GM21526 (cell line): Measurements from ENCODE around the gene AGTR2.
"Not testable (repeated sequence)": the region's sequence is repeated elsewhere in the genome, so short reads cannot be mapped to it uniquely, and the experiment has no call there.

Source experiments
- ATAC-seq: cut with Tn5 transposase; IDR thresholded peaks from one replicate; pipeline ENCODE4 v1.9.1; 2021; ENCODE audit warnings: moderate library complexity; ENCODE audit not compliant: unreplicated experiment, low FRiP score

The AGTR2 gene

GRCh38 chrX:116170511-116170910 lies at the start of gene AGTR2:
Gene AGTR2, plus strand, starts transcription at chrX:116170744. Its CDS starts 1,537 bp downstream, at chrX:116172281.
- no peak for ATAC-seq

- no peak for ATAC-seq
Observed at GRCh38 chrX:116135277-116135676, 35.3 kb upstream of the AGTR2 start.

- ATAC-seq, result not testable (repeated sequence)
Observed at GRCh38 chrX:116141270-116141669, 29.3 kb upstream of the AGTR2 start.

GRCh38 chrX:116142976-116143375 lies 27.6 kb upstream of the AGTR2 start:
- no peak for ATAC-seq

GRCh38 chrX:116172976-116173375 lies 2.4 kb downstream of the AGTR2 start:
- no peak for ATAC-seq

- no peak for ATAC-seq
Observed at GRCh38 chrX:116181300-116181699, 10.8 kb downstream of the AGTR2 start.

GRCh38 chrX:116185163-116185562 lies 14.6 kb downstream of the AGTR2 start:
- ATAC-seq, result no peak

GRCh38 chrX:116194649-116195048 lies 24.1 kb downstream of the AGTR2 start:
- ATAC-seq, result no peak

- no peak for ATAC-seq
Observed at GRCh38 chrX:116198235-116198634, 27.7 kb downstream of the AGTR2 start.

GRCh38 chrX:116198810-116199209 lies 28.3 kb downstream of the AGTR2 start:
- ATAC-seq, result no peak

GRCh38 chrX:116204932-116205331 lies 34.4 kb downstream of the AGTR2 start:
- no peak for ATAC-seq

- no peak for ATAC-seq
Observed at GRCh38 chrX:116213262-116213661, 42.7 kb downstream of the AGTR2 start.

GRCh38 chrX:116217080-116217479 lies 46.5 kb downstream of the AGTR2 start:
- not testable (repeated sequence) for ATAC-seq
